Tongue (tissue), 2 donors: ENCODE measurements around the gene MTTP. TPM values are rescaled to one million over a fixed set of nuclear protein-coding genes. Genes with fewer than 3 reads are reported as not detected.

ENCODE experiments used
- DNase-seq: peaks from one replicate; pipeline ENCODE4 v3.0.0-alpha.2; 2015
- total RNA-seq: library from RNA; depleted of rRNA; stranded (reverse); fragments of >200 nt; gene quantifications from one replicate; pipeline ENCODE4 v1.2.3, GENCODE V29; 2014

The MTTP gene
- total RNA-seq, 1 donor from 2014 or later = 1.4 TPM

GRCh38 chr4:99642725-99643489 lies 68.3 kb downstream of the MTTP start:
- DNase-seq = peak; percentile 96

GRCh38 chr4:99644453-99644852 lies 69.8 kb downstream of the MTTP start:
- DNase-seq = no peak

GRCh38 chr4:99645036-99645435 lies 70.4 kb downstream of the MTTP start:
- peak; percentile 18 for DNase-seq

- peak; percentile 22 for DNase-seq
Measured at GRCh38 chr4:99645638-99646037, 71.0 kb downstream of the MTTP start.

GRCh38 chr4:99647071-99647470 lies 72.4 kb downstream of the MTTP start:
- peak; percentile 59 for DNase-seq

- DNase-seq = peak; percentile 61
Measured at GRCh38 chr4:99648321-99648720, 73.7 kb downstream of the MTTP start.

GRCh38 chr4:99649208-99649607 lies 74.6 kb downstream of the MTTP start:
- peak; percentile 18 for DNase-seq

- DNase-seq = no peak
Measured at GRCh38 chr4:99649778-99650177, 75.2 kb downstream of the MTTP start.

- DNase-seq = peak; percentile 71
Measured at GRCh38 chr4:99651016-99651769, 76.6 kb downstream of the MTTP start.

- DNase-seq = no peak
Measured at GRCh38 chr4:99651811-99652485, 77.3 kb downstream of the MTTP start.

GRCh38 chr4:99652596-99653436 lies 78.2 kb downstream of the MTTP start:
- peak; percentile 95 for DNase-seq

GRCh38 chr4:99653916-99654315 lies 79.3 kb downstream of the MTTP start:
- DNase-seq = peak; percentile 73

- DNase-seq = peak; percentile 54
Measured at GRCh38 chr4:99654361-99654761, 79.7 kb downstream of the MTTP start.

- DNase-seq = peak; percentile 87
Measured at GRCh38 chr4:99655308-99656081, 80.9 kb downstream of the MTTP start.

- DNase-seq = no peak
Measured at GRCh38 chr4:99657798-99658197, 83.2 kb downstream of the MTTP start, which contains the start of gene C4orf54. C4orf54 (minus strand) TSS chr4:99657828; CDS start chr4:99654648, 3,180 bp downstream.

GRCh38 chr4:99658666-99659065 lies 84.0 kb downstream of the MTTP start:
- no peak for DNase-seq

- no peak for DNase-seq
Measured at GRCh38 chr4:99661907-99662306, 87.3 kb downstream of the MTTP start.

- DNase-seq = peak; percentile 45
Measured at GRCh38 chr4:99664716-99665115, 90.1 kb downstream of the MTTP start.

GRCh38 chr4:99665983-99666382 lies 91.4 kb downstream of the MTTP start:
- DNase-seq = no peak

GRCh38 chr4:99668472-99668871 lies 93.8 kb downstream of the MTTP start:
- no peak for DNase-seq

- no peak for DNase-seq
Measured at GRCh38 chr4:99669084-99669483, 94.5 kb downstream of the MTTP start.
